ENCODE results near the gene KCNIP4.

DNA sequence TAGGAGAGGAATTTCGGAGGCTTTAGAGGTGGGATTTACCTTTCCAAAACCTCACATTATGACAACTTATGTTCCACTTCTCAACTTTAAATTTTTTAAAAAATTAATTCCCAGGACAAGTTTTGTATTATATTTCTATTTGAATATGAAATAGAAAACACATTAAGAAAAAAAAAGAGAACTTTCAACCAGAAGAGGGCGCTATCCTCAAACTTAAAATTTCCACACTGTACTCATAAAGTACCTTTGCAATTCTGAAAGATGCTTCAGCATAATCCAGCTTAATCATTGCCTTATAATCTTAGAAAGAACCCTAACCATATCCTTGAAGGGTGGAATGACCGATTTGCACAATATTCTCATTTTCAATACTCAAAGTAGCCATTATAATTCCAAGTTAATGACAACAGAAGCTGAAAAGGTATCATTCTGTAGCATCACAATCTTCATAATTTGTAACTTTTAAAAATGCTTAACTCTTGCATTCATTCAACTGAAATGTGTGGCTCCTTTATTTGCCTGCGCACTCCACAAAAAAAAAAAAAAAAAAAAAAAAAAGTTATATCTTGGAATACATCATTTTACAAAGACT is 158.0 kb downstream of the KCNIP4 start:
- TF ChIP-seq, protein P1, sequence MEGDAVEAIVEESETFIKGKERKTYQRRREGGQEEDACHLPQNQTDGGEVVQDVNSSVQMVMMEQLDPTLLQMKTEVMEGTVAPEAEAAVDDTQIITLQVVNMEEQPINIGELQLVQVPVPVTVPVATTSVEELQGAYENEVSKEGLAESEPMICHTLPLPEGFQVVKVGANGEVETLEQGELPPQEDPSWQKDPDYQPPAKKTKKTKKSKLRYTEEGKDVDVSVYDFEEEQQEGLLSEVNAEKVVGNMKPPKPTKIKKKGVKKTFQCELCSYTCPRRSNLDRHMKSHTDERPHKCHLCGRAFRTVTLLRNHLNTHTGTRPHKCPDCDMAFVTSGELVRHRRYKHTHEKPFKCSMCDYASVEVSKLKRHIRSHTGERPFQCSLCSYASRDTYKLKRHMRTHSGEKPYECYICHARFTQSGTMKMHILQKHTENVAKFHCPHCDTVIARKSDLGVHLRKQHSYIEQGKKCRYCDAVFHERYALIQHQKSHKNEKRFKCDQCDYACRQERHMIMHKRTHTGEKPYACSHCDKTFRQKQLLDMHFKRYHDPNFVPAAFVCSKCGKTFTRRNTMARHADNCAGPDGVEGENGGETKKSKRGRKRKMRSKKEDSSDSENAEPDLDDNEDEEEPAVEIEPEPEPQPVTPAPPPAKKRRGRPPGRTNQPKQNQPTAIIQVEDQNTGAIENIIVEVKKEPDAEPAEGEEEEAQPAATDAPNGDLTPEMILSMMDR (IDR thresholded peaks at IDR 0.05), result peak; percentile 17 to 56 (median 47)
- no peak for TF ChIP-seq POLR2A (IDR thresholded peaks at IDR 0.05)
